GM12878 (cell line): Measurements from ENCODE around the gene CIB4. TPM values are rescaled to one million over a fixed set of nuclear protein-coding genes. Genes with fewer than 3 reads are reported as not detected.

Source experiments
- ATAC-seq: fragments of 200-7000 bp; cut with Tn5 transposase; 3 replicates; pipeline ENCODE4 v1.9.1; 2020; ENCODE audit warnings: mild to moderate bottlenecking, moderate library complexity
- Bru-seq: library from RNA; stranded (reverse); fragments of 400-500 nt; gene quantifications from one replicate; lab custom pipeline; 2021; lab: Mats Ljungman, UMichigan
- BruChase-seq, 2 experiments: library from RNA; stranded (reverse); fragments of 400-500 nt; gene quantifications; one replicate each; lab custom pipeline; 2021; lab: Mats Ljungman, UMichigan
- BruUV-seq: library from RNA; stranded (reverse); fragments of 400-500 nt; replicated peaks from 2 replicates; lab custom pipeline; 2021; lab: Mats Ljungman, UMichigan
- CTCF ChIA-PET: fragments of 300-600 bp; sonication (Branson Sonifier 250); formaldehyde crosslinking; extraction: SDS; loops from one replicate; lab custom pipeline; 2021; ENCODE audit warnings: inconsistent platforms; lab: Yijun Ruan, JAX
- POLR2A ChIA-PET: fragments of 350-600 bp; formaldehyde crosslinking; extraction: SDS; loops from one replicate; lab custom pipeline; 2021; ENCODE audit warnings: inconsistent platforms; lab: Charles Lee
- RAD21 ChIA-PET: fragments of 300-600 bp; sonication (Branson Sonifier 250); formaldehyde crosslinking; loops from one replicate; lab custom pipeline; 2023; ENCODE audit warnings: antibody characterized with exemption; ENCODE audit not compliant: unreplicated experiment; lab: Charles Lee
- SMC1A ChIA-PET: fragments of 300-600 bp; sonication (Branson Sonifier 250); formaldehyde crosslinking; loops from one replicate; lab custom pipeline; 2023; ENCODE audit not compliant: unreplicated experiment, uncharacterized antibody; lab: Charles Lee
- DNase-seq: peaks from one replicate; pipeline ENCODE4 v3.0.0-alpha.2; 2011; ENCODE audit warnings: low read depth, low spot score
- FAIRE-seq: peaks from 3 replicates; lab custom pipeline; 2011; peaks lifted over from hg19 to GRCh38; lab: Jason Lieb, UNC
- H2AFZ ChIP-seq: 2 replicates; pipeline ENCODE4 v1.6.0; 2011; ENCODE audit warnings: low read depth, low read length, control low read depth; ENCODE audit not compliant: control insufficient read depth
- H3K27ac ChIP-seq: 2 replicates; pipeline ENCODE4 v1.5.1; 2011; ENCODE audit warnings: control low read depth; ENCODE audit not compliant: control insufficient read depth, insufficient read depth
- H3K27me3 ChIP-seq, 2 experiments: replicated peaks in 1 of 2; 2 replicates each; pipeline versions ENCODE4 v1.6.0 to v1.6.1; 2011; ENCODE audit warnings: low read length in 1 of 2; ENCODE audit not compliant: control insufficient read depth in 2 of 2, insufficient read depth in 2 of 2
- H3K36me3 ChIP-seq, 2 experiments: 2 replicates each; pipeline ENCODE4 v1.5.1; 2011; ENCODE audit warnings: low read length in 1 of 2; ENCODE audit not compliant: control insufficient read depth in 2 of 2, insufficient read depth in 2 of 2
- H3K4me1 ChIP-seq: 2 replicates; pipeline ENCODE4 v1.6.1; 2011; ENCODE audit warnings: mild to moderate bottlenecking, low read length, moderate library complexity, mixed read lengths; ENCODE audit not compliant: control insufficient read depth, insufficient read depth
- H3K4me2 ChIP-seq: 2 replicates; pipeline ENCODE4 v1.6.0; 2011; ENCODE audit warnings: control low read depth; ENCODE audit not compliant: control insufficient read depth, insufficient read depth
- H3K4me3 ChIP-seq: fragments of 200-600 bp; sonication (generic); 2 replicates; pipeline ENCODE4 v1.5.1; 2016
- H3K79me2 ChIP-seq: 2 replicates; pipeline ENCODE4 v1.6.0; 2011; ENCODE audit warnings: low read length; ENCODE audit not compliant: control insufficient read depth, insufficient read depth
- H3K9ac ChIP-seq: 2 replicates; pipeline ENCODE4 v1.8.0; 2011; ENCODE audit warnings: low read length, control low read depth, mixed read lengths; ENCODE audit not compliant: control insufficient read depth, insufficient read depth
- H3K9me3 ChIP-seq: replicated peaks from 3 replicates; pipeline ENCODE4 v1.5.1; 2011; ENCODE audit warnings: mild to moderate bottlenecking, low read length; ENCODE audit not compliant: control insufficient read depth, insufficient read depth
- H4K20me1 ChIP-seq: 2 replicates; pipeline ENCODE4 v1.6.0; 2011; ENCODE audit not compliant: control insufficient read depth, insufficient read depth
- ATF2 ChIP-seq: IDR thresholded peaks from 2 replicates; pipeline ENCODE4 v1.6.1; 2012; ENCODE audit warnings: low read length, inconsistent platforms
- FOXM1 ChIP-seq: IDR thresholded peaks from 2 replicates; pipeline ENCODE4 v1.6.1; 2012; ENCODE audit warnings: low read depth, mild to moderate bottlenecking, inconsistent platforms, low read length, moderate library complexity
- HDGF ChIP-seq: fragments of 450-650 bp; IDR thresholded peaks from 2 replicates; pipeline ENCODE4 v1.6.1; 2016; ENCODE audit warnings: antibody characterized with exemption
- KAT2A ChIP-seq: conservative IDR thresholded peaks from 2 replicates; pipeline ENCODE4 v1.6.1; 2011; ENCODE audit warnings: low read depth, low read length; ENCODE audit not compliant: control insufficient read depth
- KDM1A ChIP-seq: fragments of 200-600 bp; sonication (generic); IDR thresholded peaks from 2 replicates; pipeline ENCODE4 v1.6.1; 2016; ENCODE audit warnings: borderline replicate concordance
- MXI1 ChIP-seq: fragments of 150-350 bp; IDR thresholded peaks from 2 replicates; pipeline ENCODE4 v1.6.1; 2011; ENCODE audit warnings: low read depth, mild to moderate bottlenecking, inconsistent platforms, low read length, improper control_type of control experiment
- NR2C2 ChIP-seq: IDR thresholded peaks from 2 replicates; pipeline ENCODE4 v1.6.1; 2011; ENCODE audit warnings: borderline replicate concordance, low read depth; ENCODE audit not compliant: control insufficient read depth, insufficient read length
- ZNF274 ChIP-seq: IDR thresholded peaks from one replicate; pipeline ENCODE4 v1.8.0; 2011; ENCODE audit not compliant: insufficient read length, insufficient read depth
- WGBS: methylation state at CpG from one replicate; pipeline ENCODE4 v1.1.6; 2016; ENCODE audit warnings: low lambda C conversion rate; ENCODE audit not compliant: insufficient replicate concordance, insufficient coverage; ENCODE audit errors: missing lambda C conversion rate; 5-methylcytosine and 5-hydroxymethylcytosine counted together
- in situ Hi-C: fragments of 300-500 bp; cut with MboI; formaldehyde crosslinking; loops from 9 replicates; pipeline ENCODE4 v1.14.3; 2018; ENCODE audit warnings: mixed read lengths
- intact Hi-C: fragments of 100-400 bp; cut with micrococcal nuclease; formaldehyde crosslinking; loops from one replicate; pipeline ENCODE4 v1.14.2; 2022; ENCODE audit not compliant: unreplicated experiment
- long read RNA-seq, 2 experiments: library from polyadenylated mRNA; unstranded; transcript quantifications; one replicate each; pipeline ENCODE4 v2.0.0, GENCODE V29; 2019 to 2020
- polyA minus RNA-seq, 3 experiments: library from RNA; depleted of rRNA, polyadenylated mRNA; stranded (reverse); fragments of >200 nt; gene quantifications; 2 replicates each; pipeline ENCODE4 v1.2.3, GENCODE V29; 2011
- polyA plus RNA-seq, 11 experiments: library from polyadenylated mRNA; depleted of rRNA in 4 of 11; unstranded in 6 of 11; stranded (reverse) in 5 of 11; fragments of >200 nt; fragmentation: Nextera tagmentation in 4 of 11; fragmentation: Illumina TruSeq in 1 of 11; extraction: Ambion mirVana in 4 of 11; extraction: Trizol in 1 of 11; gene quantifications; 1 replicate in 1 of 11; 2 replicates in 10 of 11; pipeline versions ENCODE4 v1.2.1 to v1.2.3, GENCODE V29; 2011 to 2016; ENCODE audit warnings: inconsistent platforms in 2 of 11, missing spikeins in 2 of 11, low read depth in 1 of 11
- total RNA-seq, 4 experiments: library from RNA; depleted of rRNA in 3 of 4; stranded (reverse); fragments of >200 nt in 3 of 4; fragmentation: Illumina TruSeq in 1 of 4; extraction: Trizol in 1 of 4; gene quantifications; 2 replicates each; pipeline versions ENCODE4 v1.2.1 to v1.2.3, GENCODE V29; 2013 to 2021

The CIB4 gene
- total RNA-seq (2013; cell fraction: nucleolus; rRNA removed), result not detected in 2 replicates
- total RNA-seq (2014; rRNA removed) (not detected in 2 replicates), total RNA-seq (2014; rRNA removed; fragmentation: Illumina TruSeq; extraction: Trizol) (not detected in 2 replicates), total RNA-seq (2021) (not detected in 2 replicates), polyA plus RNA-seq (2011; rRNA removed) (not detected in 2 replicates), polyA plus RNA-seq (2014; fragmentation: Illumina TruSeq; extraction: Trizol) (not detected in 2 replicates), polyA plus RNA-seq (2014; fragmentation: Nextera tagmentation; extraction: Ambion mirVana) (not detected), polyA plus RNA-seq (2014; rRNA removed) (not detected in 2 replicates), polyA plus RNA-seq (2016; fragmentation: Nextera tagmentation; extraction: Ambion mirVana) (not detected), polyA minus RNA-seq (2011; rRNA and poly(A)+ RNA removed) (not detected in 2 replicates), Bru-seq, nascent RNA (not detected), BruChase-seq, experiment 1, labeled RNA remaining after a 6-hour chase (not detected), BruChase-seq, experiment 2, labeled RNA remaining after a 2-hour chase (not detected)
- not detected for polyA plus RNA-seq (2011; ENCODE audit: low read depth)
- polyA plus RNA-seq (2011; cell fraction: cytosol; rRNA removed), result not detected in 2 replicates
- polyA plus RNA-seq (2011; cell fraction: nucleus; rRNA removed), result not detected in 2 replicates
- not detected in 2 replicates for polyA plus RNA-seq (2012)
- not detected in 2 replicates for polyA minus RNA-seq (2011; cell fraction: cytosol; rRNA and poly(A)+ RNA removed)
- not detected in 2 replicates for polyA minus RNA-seq (2011; cell fraction: nucleus; rRNA and poly(A)+ RNA removed)
- long read RNA-seq, experiment 1, result 0 reads
- long read RNA-seq, experiment 2, result 0 reads

DNA sequence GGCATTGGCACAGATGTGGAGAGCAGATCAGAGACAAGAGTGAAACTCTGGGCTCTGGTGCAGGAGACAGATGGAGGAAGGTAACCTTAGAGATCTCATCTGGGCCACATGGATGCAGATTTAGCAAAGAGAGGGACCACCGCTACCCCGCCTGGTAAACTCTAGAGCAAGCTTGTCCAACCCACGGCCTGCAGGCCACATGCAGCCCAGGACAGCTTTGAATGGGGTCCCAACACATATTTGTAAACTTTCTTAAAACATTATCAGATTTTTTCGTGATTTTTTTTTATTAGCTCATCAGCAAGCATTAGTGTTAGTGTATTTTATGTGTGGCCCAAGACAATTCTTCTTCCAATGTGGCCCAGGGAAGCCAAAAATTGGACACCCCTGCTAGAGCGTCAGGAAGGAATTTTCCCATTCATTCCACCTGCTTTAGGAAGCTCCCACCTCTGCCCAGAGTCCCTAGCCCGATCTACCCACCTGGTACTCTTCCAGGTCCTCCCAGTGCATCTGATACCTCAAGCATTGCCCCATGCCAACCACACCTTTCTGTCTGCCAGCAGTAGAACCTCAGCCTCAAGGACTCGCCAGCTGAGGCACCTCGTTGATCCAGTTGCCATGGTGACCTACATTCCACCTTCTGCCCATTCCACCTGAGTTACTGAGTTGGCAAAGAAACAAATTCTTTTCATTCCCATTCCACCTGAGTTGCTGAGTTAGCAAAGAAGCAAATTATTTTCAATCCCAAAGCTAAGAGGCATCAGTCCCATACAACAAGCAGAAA lies at the start of gene CIB4:
Gene CIB4, minus strand, starts transcription at position 586 of the 784 bp plus-strand sequence. Its CDS starts 52 bp downstream, at position 534.
- RAD21 ChIA-PET, result no interaction called here

More for the DNA sequence above, at the start of gene CIB4:
- in situ Hi-C loops (no loop called here), intact Hi-C loops (no loop called here)
- no peaks in the 10 kb centered on the region for H3K4me1 ChIP-seq
- TF ChIP-seq KAT2A (no peak), FOXM1 (no peak), KDM1A (no peak), HDGF (no peak), MXI1 (no peak), ZNF274 (no peak), ATF2 (no peak), NR2C2 (no peak)
- FAIRE-seq (no peak), DNase-seq (no peak), ATAC-seq (no peak)
- no peak within 1 kb of the TSS for H2AFZ ChIP-seq
- no peaks in the 10 kb centered on the region for H3K9me3 ChIP-seq
- H3K79me2 ChIP-seq, result no peaks in the 10 kb centered on the region
- no peaks in the 10 kb centered on the region for H3K36me3 ChIP-seq
- 14% methylated on average over 8 of the region's 8 CpGs for WGBS
- H3K4me2 ChIP-seq, result no peak within 1 kb of the TSS
- H3K4me3 ChIP-seq, result no peak within 1 kb of the TSS
- H4K20me1 ChIP-seq, result no peaks in the 10 kb centered on the region
- peaks cover 0 to 5% of the 10 kb centered on the region in 2 experiments; a peak in 2 of 4 replicates for H3K27me3 ChIP-seq
- H3K9ac ChIP-seq, result no peak within 1 kb of the TSS
- ChIA-PET SMC1A (no interaction called here), CTCF (no interaction called here), POLR2A (no interaction called here)
- no peak within 1 kb of the TSS for H3K27ac ChIP-seq
- BruUV-seq, result no TSS peak
